Activated CD4-positive, CD25-positive, alpha-beta regulatory T cell treated with anti-CD3 and anti-CD28 coated beads, Interleukin-2, amount 50 U/mL, for 72 hours (primary cell): ENCODE data around the gene ZNF860.
"Not testable (repeated sequence)": the region's sequence is repeated elsewhere in the genome, so short reads cannot be mapped to it uniquely, and the experiment has no call there.

Experiments
- DNase-seq: peaks from one replicate; pipeline ENCODE4 v3.0.0; 2021

Gene ZNF860

DNA sequence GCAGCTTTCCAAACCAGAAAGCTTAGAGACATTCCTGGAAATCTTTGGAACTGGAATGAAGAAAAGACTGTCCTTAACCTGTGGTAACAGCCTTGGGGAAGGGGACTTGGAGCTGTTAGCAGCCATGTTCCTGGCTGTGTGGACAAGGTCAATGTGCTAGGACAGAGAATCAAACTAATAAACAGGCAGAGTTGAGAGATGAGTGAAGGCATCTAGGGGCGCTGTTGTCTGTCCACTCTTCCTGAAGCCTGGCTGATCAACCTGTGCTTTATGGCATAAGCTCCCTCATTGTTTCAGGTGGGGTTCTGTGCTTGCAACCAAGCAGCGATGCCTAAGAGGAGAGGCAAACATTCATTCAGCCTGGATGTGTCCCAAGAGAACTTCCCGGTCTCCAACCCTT is 19.3 kb downstream of the ZNF860 start:
- DNase-seq, result no peak

DNA sequence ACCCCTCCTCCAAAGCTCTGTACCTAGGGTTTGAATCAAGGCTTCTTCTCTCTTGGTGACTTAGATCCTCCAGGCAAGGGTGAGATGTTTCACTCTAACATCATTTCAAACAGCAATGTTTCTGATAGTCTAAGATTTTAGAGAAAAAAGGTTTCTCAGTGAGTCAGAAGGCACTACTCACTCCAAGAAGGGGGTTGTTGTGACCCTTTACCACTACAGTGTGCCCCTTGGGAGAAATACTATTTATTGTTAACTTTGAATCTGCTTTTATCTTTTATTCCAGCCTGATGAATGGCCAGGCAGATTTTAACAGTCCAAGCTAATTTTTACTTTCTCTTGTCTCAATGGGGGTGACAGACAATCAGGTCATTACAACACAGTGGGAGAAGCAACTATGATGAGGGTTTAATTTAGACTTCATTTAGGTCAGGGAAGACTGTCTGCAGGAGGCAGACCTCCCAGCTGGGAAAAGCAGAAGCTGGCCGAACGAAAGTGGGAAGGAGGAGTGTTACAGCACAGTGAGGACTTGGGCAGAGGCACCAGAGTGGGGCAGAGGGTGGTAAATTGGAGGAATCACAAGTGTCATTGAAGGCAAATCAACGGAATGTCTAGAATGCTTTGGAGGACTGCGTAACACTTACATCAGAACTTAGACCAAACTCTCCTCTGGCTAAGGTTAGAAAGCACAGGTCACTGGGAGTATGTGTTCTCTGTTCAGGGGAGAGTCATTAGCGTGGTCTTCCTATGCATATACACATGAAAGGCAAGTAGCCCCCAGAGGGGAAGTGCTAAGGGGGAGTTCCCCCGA is 21.2 kb downstream of the ZNF860 start:
- no peak for DNase-seq

DNA sequence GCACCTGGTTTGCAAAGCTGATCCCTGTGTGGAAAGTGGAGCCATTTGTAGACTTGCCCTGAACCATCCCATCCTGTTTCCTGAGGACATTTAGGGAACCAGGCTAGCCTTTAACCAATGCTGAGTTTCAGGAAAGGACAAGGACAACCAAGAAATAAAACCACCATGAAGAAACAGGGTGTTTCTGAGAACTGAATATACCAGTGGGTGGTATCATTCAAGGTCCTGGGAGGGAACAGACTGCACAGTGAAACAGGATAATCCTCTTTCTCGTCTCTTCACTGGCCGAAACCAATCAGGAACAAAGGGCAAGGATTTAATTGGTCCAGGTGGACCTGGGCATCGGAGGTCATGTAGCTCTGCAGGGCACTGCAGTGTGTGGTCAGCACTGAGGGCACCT is 21.8 kb downstream of the ZNF860 start:
- DNase-seq, result no peak

DNA sequence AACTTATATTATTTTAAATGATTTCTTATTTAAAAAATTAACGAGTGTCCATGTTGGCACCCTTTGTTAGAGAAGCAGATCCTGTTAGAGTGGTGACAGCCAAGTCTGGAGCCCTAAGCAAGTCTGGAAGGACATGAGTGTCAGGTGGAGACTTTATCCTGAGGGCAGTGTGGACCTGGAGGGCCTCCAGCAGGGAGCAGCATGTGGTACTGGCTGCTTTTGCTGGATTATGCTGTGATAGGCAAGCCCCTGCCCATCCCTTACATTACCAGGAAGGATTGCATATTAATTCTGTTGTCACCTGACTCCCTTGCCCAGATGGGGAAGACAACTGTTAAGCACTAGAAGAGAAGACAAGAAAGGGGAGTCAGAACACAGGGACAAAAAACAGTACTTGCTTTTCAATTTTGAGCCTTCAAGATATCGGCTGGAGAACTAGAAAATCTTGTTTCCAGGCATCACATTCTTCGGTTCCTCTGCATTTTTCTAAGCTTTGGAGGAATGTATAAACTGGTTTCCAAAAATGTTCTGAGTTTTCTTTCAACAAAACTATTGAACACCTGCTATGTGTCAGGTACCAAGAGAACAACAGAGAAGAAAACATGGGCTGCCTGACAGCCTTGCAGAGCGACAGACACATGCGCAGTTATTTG is 22.7 kb downstream of the ZNF860 start:
- DNase-seq, result no peak

DNA sequence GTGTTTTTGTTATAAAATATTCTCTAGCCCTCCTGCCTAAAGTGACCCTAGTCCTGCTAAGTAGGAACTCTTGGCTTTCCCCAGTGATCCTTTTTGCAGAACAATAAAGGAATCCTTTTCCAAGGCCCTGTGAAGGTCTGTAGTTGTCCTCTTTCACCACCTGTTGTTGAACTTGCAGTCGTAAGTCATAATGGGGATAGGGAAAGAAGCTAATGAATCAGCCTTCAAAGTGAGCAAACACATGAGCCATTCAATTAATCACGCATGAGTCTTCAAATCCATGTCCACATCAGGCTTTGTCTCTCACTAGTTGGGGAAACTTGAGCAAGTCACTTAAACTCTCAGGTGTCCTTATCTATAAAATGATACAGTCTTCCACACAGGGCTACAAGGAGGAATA is 27.6 kb downstream of the ZNF860 start:
- no peak for DNase-seq

DNA sequence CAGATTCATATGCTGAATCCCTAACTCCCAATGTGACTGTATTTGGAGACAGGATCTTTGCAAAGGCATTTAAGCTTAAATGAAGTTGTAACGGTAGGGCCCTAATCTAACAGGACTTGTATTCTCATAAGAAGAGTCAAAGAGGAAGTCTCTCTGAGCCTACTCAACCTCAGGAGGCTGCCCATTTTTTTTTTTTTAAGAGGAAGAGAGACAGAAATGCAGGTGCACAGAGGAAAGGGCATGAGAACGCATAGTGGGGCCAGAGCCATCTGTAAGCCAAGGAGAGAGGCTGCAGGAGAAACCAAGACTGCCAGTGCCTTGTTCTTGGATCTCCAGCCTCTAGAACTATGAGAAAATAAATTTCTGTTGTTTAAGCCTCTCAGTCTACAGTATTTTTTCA is 28.4 kb downstream of the ZNF860 start:
- no peak for DNase-seq

DNA sequence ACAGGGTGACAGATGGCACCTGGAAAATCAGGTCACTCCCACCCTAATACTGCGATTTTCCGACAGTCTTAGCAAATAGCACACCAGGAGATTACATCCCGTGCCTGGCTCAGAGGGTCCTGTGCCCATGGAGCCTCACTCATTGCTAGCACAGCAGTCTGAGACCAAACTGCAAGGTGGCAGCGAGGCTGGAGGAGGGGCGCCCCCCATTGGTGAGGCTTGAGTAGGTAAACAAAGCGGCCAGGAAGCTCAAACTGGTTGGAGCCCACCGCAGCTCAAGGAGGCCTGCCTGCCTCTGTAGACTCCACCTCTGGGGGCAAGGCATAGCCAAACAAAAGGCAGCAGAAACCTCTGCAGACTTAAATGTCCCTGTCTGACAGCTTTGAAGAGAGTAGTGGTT is 29.1 kb downstream of the ZNF860 start:
- DNase-seq, result not testable (repeated sequence)

DNA sequence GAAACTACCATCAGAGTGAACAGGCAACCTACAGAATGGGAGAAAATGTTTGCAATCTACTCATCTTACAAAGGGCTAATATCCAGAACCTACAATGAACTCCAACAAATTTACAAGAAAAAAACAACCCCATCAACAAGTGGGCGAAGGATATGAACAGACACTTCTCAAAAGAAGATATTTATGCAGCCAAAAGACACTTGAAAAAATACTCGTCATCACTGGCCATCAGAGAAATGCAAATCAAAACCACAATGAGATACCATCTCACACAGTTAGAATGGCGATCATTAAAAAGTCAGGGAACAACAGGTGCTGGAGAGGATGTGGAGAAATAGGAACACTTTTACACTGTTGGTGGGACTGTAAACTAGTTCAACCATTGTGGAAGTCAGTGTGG is 34.1 kb downstream of the ZNF860 start:
- not testable (repeated sequence) for DNase-seq

DNA sequence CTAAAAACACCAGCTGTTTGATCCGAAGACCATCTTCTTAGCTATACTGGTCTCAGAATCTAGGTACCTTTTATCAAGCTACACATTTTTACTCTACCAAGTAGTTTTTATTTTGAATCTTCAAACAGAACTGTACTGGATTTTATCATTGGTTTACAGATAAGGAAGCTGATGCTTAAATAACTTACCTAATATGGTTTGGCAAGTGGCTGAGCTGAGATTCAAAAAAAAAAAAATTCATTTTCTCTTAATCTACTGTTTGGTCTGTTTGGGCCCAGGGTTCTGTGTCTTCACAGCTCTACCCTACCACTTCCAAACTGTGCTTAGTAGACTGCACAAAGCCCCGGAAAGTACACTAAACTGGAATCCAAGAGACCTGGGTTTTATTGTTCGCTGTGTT is 35.7 kb downstream of the ZNF860 start:
- no peak for DNase-seq

DNA sequence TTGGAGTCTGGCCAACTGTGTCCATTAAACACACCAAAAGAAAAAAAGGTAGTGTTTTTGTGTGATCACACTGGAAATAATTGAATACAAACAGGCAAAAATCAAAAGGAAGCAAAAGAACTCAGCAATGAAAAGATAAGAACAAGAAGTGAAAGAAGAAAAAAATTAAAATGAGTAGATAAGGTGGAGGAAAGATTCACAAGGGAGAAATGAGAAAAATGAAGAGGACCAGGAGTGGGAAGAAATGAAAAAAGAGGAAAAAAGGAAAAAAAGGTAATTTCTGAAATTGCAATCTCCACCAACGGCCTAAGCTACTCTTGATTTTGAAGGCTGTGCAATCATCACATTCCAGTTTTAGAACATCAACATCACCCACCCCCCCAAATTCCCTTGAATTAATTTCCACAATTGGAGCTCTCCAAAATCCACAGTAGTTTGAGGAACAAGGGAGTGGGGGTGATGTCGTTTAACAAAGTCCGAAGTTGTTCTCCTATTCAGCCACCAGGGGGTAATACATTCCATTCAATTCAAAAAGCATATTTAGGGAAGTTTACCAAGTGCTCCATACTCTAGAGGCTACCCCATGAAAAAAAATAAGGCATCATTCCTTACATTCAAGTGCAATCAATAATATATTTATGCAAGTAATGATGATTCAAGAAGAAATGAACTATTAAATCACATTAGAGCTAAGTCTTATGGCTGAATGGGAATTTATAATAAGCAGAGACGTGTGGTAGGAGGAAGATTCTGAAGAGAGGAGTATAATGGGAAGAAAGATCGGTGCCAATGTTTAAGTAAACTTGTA is 37.4 kb downstream of the ZNF860 start:
- DNase-seq, result no peak

DNA sequence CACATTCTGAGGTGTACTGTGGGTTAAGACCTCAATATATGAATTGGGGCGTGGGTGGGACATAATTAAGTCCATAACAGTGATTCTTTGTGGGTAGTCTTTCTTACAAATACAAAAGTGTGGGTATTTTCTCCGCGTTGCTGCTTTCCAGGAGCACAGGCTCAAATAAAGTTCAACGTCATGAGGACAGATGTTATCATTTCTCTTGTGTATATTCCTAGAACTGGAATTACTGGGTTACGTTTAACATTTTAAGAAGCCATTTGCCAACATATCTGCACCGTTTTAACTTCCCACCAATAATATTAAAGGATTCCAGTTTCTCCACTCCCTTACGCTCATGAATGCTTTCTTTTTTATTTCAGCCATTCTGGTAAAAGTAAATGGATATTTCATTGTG is 39.6 kb downstream of the ZNF860 start:
- no peak for DNase-seq

DNA sequence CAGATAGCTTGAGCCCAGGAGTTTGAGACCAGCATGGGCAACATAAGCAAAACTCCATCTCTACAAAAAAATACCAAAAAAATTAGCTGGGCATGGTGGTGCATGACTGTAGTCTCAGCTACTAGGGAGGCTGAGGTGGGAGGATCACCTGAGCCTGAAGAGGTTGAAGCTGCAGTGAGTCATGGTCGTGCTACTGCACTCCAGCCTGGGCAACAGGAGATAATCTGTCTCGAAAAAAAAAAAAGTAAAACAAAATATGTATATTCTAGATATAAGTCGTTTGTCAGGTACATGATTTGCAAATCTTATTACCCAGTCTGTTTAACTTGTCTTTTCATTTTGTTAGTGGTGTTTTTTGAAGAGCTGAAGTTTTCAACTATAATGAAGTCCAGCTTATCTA is 40.2 kb downstream of the ZNF860 start:
- no peak for DNase-seq

DNA sequence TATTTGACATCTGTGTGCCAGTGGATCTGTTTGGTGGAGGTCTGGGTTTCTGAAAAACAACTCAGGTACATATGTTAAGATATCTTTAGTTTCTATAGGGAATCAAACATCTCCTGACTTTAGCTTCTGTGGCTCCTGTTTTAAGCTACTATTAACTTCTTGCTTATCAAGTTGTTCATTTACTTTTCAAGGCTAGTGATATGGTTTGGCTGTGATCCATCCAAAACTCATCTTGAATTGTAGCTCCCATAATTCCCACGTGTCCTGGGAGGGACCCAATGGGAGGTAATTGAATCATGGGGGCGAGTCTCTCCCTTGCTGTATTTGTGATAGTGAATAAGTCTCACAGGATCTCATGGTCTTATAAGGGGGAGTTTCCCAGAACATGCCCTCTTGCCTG is 41.4 kb downstream of the ZNF860 start:
- DNase-seq, result no peak

DNA sequence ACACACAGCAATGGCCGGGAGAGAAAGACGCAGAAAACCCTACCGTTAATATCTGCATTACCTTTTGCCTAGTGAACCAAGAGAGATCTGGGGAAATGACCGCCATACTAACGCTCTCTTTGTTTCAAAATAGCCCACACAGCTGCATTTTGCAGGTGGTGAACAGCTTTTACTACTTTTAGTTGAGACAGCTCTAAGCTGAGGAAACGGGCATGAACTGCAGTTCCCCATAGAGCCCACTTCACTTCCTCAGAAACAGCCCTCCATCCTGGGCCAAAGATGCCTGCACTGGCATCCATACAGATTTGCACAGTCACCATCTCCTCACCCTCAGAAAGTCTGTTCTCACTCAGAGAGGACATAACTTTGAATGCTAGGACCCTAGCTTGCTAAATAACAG is 45.0 kb downstream of the ZNF860 start:
- DNase-seq, result no peak

DNA sequence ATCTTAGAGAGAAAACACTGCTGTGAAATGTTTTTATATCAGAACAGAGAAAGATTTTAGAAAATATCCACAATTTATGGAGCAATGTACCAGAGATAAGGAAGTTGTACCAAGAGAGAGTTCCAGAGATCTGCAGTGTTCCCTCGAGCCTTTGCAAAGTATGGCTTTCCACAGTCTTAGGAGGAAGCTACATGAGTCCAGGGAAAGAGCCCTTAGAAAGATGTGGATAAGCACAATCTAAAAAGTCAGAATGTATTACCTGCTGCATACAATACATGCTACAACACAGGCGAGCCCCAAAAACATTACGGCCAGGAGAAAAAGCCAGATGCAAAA is 56.4 kb downstream of the ZNF860 start:
- no peak for DNase-seq

DNA sequence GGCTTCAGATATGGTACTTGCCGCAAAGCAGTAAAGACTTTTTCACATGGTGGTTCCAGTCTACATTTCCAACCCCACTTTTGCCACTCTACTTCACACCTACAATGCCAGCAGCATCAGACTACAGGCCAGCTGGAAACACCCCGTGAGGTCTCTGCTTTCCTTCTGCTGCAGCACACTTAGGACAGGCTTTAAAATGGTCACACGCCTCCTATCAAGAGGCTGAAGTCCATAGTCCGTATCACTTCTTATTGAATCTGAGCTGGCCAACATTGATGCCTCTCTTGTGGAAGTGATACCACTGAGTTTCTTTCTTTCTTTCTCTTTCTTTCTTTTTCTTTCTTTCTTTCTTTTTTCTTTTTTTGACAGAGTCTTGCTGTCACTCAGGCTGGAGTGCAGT is 59.8 kb downstream of the ZNF860 start:
- no peak for DNase-seq
